GM12891 (cell line): ENCODE measurements around the gene CDK15.

Experiments
- POLR2A ChIP-seq: IDR thresholded peaks from 2 replicates; pipeline ENCODE4 v1.6.1; 2011; ENCODE audit warnings: low read depth, low read length, control low read depth
- TAF1 ChIP-seq: IDR thresholded peaks from 2 replicates; pipeline ENCODE4 v1.6.1; 2011; ENCODE audit warnings: low read depth, low read length, control low read depth

GRCh38 chr2:201891676-201892075, 85.3 kb downstream of the CDK15 start:
- TF ChIP-seq POLR2A (no peak), TAF1 (no peak)
